ENCODE results near the gene ANKRD33.

ANKRD33 gene

GRCh38 chr12:51860986-51861385 is 26.9 kb upstream of the ANKRD33 start:
- FAIRE-seq (no peak), DNase-seq (ENCODE audit: insufficient read length, low spot score) (no peak)

DNA sequence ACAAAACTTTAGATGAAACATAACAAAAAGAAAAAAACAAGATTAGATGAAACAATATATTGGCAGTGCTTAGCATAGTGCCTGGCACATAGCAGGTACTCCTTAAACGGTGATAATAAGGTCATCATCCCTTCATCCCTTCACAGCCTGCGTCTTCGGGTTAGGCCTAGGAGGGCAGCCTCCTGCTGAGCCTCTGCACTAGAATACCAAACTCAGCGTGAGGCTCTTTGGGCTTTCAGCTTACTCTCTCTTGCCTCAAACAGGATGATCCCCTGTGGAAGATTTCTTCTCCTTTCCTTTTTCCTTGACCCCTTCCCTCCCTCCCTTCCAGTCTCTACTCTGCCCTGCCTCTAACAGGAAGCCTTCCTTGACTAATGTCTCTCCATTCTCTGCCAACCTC is 25.0 kb upstream of the ANKRD33 start:
- no peak for DNase-seq (ENCODE audit: insufficient read length, low spot score)
- no peak for FAIRE-seq

GRCh38 chr12:51863363-51863932 is 24.5 kb upstream of the ANKRD33 start:
- FAIRE-seq (no peak), DNase-seq (ENCODE audit: insufficient read length, low spot score) (no peak)

GRCh38 chr12:51863933-51864832 is 23.7 kb upstream of the ANKRD33 start:
- no peak for DNase-seq (ENCODE audit: insufficient read length, low spot score)
- no peak for FAIRE-seq

DNA sequence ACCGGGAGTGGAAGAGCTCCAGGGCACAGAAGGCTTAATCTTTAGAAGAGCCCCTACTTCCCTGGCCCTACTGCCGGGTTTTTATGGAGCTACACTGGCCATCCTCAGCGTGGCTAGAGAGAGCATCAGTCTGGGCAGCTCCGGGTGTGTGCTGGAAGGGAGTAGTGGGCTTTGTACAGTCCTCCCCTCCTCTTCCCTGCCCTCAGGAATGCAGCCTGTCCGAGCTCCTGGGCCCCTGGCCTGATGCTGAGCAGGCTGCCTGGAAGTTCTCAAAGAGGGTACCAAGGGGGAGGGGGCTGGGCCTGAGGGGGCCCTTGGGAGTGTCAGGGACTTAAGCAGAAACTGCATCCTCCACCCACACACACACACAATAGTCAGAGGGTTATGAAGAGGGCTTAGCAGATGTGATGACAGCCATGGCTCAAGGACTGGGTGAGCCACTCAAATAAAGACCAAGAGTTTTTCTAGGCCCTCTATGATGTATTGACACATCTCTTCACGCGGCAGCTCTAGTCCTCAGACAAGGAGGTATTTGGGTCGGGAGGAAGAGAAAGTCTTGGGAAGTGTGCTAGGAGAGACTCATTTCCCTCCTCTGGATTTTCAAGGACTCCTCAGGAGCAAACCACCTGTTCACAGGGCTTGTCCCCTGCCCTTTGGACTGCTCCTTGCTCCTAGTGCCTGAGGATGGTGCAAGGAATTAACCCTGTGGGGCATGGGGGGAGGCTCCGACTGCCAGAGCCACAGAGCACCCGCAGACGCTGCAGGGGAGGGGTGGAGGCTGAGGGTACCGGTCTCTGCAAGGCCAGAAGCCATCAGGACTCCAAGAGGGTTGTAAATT is 22.9 kb upstream of the ANKRD33 start:
- DNase-seq (ENCODE audit: insufficient read length, low spot score): no peak

GRCh38 chr12:51865757-51866270 is 22.1 kb upstream of the ANKRD33 start:
- FAIRE-seq: no peak
- no peak for DNase-seq (ENCODE audit: insufficient read length, low spot score)

More for the DNA sequence above, 22.9 kb upstream of the ANKRD33 start:
- no peak for FAIRE-seq

GRCh38 chr12:51866324-51866723 is 21.6 kb upstream of the ANKRD33 start:
- no peak for DNase-seq (ENCODE audit: insufficient read length, low spot score)

GRCh38 chr12:51866762-51867161 is 21.1 kb upstream of the ANKRD33 start:
- FAIRE-seq (no peak), DNase-seq (ENCODE audit: insufficient read length, low spot score) (no peak)

More at GRCh38 chr12:51866324-51866723, 21.6 kb upstream of the ANKRD33 start:
- FAIRE-seq: no peak

DNA sequence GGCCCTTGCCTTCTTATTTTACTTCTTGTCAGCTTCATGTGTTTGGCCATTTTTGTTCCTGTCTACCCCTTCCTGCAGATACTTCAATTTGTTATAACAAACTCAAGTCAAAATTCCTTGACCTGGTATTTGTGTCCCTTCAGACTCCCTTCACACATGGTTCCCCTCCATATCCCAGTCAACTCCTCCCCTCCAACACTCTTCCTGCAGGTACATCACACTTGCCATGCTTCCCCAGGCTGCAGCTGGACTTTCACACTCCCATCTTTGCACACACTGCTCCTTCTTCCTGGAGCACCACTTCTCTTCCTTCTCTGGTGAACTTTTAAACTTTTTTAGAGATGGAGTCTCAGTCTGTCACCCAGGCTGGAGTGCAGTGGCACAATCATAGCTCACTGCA is 20.5 kb upstream of the ANKRD33 start:
- no peak for DNase-seq (ENCODE audit: insufficient read length, low spot score)
- FAIRE-seq: no peak

GRCh38 chr12:51867796-51868428 is 20.0 kb upstream of the ANKRD33 start:
- no peak for DNase-seq (ENCODE audit: insufficient read length, low spot score)
- no peak for FAIRE-seq

- DNase-seq (ENCODE audit: insufficient read length, low spot score) (no peak), FAIRE-seq (no peak)
Measured at GRCh38 chr12:51868821-51869495, 18.9 kb upstream of the ANKRD33 start.

- no peak for DNase-seq (ENCODE audit: insufficient read length, low spot score)
- no peak for FAIRE-seq
Measured at GRCh38 chr12:51869496-51869865, 18.4 kb upstream of the ANKRD33 start.

DNA sequence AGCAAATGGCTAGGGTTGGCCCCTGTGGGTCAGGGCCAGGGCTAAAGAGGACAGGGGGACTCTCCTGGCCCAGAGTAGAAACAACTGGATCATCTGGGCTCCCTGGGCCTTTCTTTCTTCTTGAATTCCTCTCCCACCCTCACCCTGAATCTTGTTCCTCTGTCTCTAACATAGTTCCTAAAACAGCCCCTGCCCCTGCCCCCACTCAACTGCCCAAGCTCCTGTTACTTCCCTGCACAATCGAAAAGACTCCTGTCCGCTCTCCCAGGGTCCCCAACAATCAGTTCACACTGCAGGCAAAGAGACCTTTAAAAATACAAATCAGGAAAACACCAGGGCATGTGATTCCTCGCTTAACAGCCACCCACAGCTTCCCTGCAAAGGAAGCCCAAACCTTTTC is 18.0 kb upstream of the ANKRD33 start:
- FAIRE-seq: no peak
- DNase-seq (ENCODE audit: insufficient read length, low spot score): no peak

- DNase-seq (ENCODE audit: insufficient read length, low spot score) (no peak), FAIRE-seq (no peak)
Measured at GRCh38 chr12:51870504-51870903, 17.4 kb upstream of the ANKRD33 start.

DNA sequence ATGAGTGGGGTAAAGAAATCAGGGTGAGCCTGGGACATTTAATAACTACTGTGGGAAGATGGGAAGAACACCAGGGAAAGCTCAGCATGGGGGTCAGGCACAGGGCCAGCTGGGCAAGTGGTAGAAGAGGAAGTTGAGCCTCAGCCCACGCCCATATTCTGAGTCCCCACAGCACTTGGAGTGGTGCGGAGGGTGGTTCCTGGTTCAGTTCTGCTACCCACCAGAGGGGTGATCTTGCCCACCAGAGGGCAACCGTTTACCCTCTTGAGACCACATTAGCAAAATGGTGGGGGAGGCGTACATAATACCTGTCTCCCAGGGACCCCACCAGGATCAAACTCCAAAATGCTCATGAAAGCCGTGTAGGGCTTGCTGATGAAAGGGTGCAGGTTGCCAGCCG is 16.8 kb upstream of the ANKRD33 start:
- FAIRE-seq (no peak), DNase-seq (ENCODE audit: insufficient read length, low spot score) (no peak)

- FAIRE-seq (no peak), DNase-seq (ENCODE audit: insufficient read length, low spot score) (no peak)
Measured at GRCh38 chr12:51871918-51872688, 15.8 kb upstream of the ANKRD33 start.

DNA sequence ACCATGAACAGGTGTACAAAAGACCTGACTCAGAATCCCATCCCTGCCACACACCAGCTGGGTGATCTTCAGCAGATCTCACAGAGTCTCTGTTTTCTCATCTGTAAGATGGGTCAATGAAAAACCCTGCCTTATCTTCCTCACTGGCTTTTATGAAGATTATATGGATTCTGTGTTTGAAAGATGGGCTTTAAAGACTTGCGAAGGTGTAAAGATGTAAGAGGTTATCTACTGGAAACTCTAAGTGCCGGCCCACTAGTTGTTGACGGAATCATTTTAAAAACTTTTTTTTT is 15.3 kb upstream of the ANKRD33 start:
- DNase-seq (ENCODE audit: insufficient read length, low spot score) (no peak), FAIRE-seq (no peak)

DNA sequence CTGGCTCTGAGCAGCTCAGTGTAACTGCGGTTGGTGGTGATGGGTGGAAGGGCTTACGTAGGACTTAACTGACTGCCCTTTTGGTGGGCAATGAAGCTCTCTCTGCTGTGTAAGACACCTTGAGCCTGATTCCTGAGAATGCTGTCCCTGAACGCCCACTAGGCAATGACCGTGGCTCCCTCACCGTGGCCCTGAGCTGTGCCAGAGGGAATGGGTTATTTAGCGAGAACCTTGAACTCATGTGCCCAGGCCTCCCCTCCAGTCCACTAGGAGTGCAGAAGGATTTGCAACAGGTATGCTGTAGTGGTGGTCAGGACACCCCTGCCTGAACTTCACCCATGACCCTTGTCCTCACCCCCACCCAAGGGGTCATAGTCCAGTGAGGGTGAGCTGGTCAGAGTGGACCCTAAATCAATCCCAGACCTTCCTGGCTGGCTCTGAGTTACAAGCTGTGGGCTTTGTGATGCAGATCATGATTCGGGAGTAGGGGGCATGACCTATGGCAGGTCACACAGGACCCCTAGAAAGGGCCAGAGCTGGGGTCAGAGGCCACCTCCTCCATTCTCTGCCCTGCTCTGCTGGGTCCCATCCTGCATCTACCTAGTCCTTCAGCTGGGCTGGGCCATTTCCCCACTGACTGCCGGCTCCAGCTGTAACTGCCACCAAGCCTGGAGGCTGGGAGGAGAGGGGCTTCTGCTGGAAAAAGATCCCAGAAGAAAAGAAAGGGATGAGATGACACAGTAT is 14.5 kb upstream of the ANKRD33 start:
- no peak for FAIRE-seq

GRCh38 chr12:51874000-51874399 is 13.9 kb upstream of the ANKRD33 start:
- no peak for FAIRE-seq

More for the DNA sequence above, 14.5 kb upstream of the ANKRD33 start:
- no peak for DNase-seq (ENCODE audit: insufficient read length, low spot score)

More at GRCh38 chr12:51874000-51874399, 13.9 kb upstream of the ANKRD33 start:
- DNase-seq (ENCODE audit: insufficient read length, low spot score): no peak
